Muscle of back (tissue), 11 donors: ENCODE results near the gene SULT4A1. TPM values are rescaled to one million over a fixed set of nuclear protein-coding genes. Genes with fewer than 3 reads are reported as not detected.

Experiments used
- DNase-seq, 3 donors: peaks; one replicate each; pipeline versions ENCODE4 v3.0.0 to v3.0.0-alpha.2; 2013
- polyA plus RNA-seq, 10 donors: library from polyadenylated mRNA; unstranded; fragments of 120-200 nt; gene quantifications; one replicate each; pipeline ENCODE4 v1.2.1, GENCODE V29; 2013; ENCODE audit not compliant: insufficient read length in 10 of 10

The SULT4A1 gene
- polyA plus RNA-seq, 10 donors = 1.0 to 3.4 (median 2.2) TPM

DNA sequence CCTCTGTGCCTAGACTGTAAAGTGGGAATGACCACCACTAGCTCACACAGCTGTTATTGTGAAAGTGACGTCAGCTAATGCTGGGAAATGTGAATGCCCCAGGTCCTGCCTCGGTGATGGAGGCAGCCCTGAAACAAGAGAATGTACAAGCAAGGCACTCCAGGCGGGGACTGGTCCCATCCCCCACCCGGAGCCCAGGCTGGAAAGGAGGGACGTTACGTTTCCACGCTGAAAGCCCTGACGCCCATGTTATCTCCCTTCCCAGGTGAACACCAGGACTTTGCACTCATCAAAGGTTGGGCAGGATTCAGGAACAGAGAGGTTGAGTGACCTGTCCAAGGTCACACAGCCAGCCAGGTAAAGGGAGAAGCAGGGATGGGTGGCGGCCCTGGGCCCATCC lies 784 bp downstream of the SULT4A1 start:
- DNase-seq = peak in 1 of 3 donors; percentile 35

DNA sequence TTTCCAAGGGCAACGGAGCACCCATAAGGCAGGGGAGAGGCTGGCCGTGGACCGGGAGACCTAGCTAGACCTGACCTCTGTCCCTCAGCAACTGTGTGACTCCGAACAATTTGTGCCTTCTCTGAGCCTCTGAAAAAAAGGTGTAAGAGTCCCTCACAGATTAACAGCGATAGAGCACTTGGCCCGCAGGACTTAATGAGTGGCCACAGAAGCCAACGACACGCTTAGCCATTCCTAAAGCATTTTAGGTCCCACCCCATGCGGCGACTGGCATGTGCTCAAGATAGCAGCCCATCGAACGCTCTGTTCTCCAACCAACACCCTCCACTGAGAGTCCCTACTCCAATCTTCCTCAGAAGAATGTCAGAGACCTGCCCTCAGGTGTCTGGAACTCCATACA lies 1.5 kb downstream of the SULT4A1 start:
- DNase-seq = no peak

DNA sequence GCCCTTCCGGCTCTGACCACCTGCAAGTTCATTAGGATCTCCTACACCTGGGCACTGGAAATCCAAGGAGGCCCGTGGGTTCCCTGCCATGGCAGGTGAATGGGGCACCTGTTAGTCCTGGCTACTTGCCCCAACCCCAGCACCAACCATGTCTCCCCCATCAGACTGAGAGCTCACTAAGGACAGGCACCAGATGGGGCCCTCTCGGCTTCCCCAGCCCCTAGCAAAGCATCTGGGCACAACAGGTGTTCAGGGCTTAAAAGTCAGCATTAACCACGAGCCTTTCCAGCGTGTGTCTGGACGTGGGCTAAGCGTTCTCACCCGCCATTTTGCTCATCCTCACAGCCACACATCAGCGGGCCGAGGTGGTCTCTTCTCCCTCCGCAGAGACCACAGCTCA lies 2.2 kb downstream of the SULT4A1 start:
- DNase-seq = no peak

DNA sequence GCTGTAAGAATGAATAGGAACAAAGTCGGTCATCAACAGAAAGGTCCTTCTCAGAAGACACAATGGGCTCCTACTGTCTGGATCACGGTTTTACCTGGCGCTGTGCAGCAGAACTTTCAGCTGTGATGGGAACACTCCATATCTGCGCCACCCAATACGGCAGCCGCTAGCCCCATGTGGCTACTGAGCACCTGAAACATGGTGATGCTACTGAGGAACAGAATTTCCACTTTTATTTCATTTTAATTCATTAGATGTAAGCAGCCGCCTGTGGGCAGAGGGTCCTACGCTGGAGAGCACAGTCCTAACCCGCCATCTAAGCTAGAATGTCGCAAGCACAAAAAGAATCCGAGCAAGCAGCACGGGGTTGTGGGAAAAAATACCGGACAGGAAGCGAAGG lies 2.7 kb downstream of the SULT4A1 start:
- DNase-seq = no peak

DNA sequence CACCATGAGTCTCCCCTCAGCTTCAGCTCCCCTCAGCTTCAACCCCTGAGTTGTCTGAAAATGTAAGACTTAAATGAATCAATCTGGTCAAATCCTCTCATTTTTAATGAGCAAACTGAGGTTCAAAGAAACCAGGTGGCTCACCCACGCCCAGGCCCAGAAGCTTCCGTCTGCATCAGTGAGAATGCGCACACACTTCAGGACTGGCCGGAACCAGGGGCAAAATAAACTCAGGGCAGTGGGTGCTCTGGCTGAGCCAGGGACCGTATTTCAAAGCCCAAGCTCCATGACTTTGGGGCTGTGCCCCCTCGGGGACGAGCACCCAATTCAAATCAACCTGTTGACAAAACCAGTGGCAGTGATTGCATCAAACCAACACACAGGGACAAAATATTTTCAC lies 3.1 kb downstream of the SULT4A1 start:
- no peak for DNase-seq

DNA sequence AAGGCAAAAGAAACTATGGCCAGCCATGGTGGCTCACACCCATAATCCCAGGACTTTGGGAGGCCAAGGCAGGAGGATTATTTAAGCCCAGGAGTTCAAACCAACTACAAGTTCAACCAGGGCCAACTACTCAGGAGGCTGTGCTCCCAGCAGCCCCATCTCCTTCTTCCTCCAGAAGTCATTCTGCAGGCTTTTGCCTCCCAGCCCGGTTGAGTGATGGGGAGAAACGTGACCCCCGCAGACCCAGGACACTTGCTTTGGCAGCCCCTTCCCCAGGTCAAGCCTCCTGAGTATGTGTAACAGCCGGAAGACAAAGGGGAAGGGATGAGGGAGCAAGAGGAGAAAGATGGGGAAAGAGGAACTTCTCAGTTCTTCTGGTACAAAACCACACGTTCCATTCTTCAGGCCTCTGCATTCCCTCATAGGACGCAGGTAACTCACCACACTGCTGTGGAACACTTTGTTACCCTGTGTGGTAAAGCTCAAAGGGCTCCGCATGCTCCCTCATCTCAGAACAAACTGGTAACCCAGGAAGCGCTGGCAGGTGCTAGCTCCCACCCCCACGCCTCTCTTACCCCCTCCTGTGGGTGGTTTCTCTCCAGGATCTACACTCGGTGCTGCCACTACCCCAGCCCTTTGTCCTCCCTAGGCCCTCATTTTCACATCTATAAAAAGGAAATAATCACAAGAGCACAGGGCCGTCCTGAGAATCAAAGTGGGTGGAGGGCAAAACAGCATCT lies 4.0 kb downstream of the SULT4A1 start:
- no peak for DNase-seq

DNA sequence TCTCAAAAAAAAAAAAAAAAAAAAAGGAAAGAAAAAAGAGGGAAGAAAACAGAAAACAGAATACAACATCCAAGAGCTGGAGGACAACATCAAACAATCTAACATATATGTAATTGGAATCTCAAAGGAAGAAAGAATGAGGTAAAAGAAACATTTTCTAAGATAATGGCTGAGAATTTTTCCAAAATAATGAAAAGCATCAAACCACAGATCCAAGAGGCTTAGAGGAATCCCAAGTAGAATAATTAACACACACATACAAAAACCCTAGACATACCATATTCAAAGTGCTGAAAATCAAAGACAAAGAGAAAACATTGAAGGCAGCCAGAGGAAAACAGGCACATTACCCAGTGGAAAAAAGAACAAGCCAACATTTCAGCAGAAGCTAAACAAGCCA lies 4.9 kb downstream of the SULT4A1 start:
- no peak for DNase-seq

DNA sequence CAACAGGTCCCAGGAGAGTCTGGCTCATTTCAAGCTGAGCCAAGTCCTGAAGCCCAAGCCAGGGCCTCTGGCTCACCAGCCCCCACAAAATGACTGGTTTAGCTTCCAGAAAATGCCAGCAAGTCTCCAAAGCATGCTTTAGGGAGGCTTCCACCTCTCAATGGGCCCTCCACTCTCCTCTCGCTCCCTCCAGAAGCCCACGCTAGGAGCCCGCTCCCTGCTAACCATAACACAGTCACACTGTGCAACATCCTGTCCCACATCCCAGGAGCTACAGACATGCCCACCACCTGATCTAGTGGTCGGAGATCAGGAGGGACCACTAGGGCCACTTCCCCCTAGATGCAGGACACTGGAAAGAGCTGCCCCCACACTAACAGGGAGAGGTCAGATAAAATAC lies 6.9 kb downstream of the SULT4A1 start:
- DNase-seq = no peak

DNA sequence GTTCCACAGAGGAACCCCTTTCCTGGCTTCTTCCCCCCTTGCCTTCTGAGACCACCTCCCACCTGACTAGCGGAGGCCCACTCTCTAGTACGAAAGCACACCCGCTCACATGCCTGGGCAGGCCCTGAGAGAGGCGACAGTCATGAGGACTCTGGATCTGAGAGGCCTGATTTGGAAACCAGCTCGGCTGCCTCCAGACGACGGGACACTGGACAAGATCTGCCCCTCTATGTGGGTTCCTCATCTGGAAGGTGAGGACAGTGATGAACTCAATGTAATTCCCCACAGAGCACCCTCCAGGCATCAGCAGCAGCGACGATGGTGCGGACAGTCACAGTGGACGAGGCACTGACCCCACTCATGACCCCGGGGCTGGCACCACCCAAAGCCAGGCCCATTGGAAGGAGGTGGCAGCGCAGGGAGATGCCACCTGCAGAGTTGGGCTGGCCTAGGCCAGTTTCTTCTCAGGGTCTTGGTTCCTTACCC lies 7.5 kb downstream of the SULT4A1 start:
- DNase-seq = no peak

DNA sequence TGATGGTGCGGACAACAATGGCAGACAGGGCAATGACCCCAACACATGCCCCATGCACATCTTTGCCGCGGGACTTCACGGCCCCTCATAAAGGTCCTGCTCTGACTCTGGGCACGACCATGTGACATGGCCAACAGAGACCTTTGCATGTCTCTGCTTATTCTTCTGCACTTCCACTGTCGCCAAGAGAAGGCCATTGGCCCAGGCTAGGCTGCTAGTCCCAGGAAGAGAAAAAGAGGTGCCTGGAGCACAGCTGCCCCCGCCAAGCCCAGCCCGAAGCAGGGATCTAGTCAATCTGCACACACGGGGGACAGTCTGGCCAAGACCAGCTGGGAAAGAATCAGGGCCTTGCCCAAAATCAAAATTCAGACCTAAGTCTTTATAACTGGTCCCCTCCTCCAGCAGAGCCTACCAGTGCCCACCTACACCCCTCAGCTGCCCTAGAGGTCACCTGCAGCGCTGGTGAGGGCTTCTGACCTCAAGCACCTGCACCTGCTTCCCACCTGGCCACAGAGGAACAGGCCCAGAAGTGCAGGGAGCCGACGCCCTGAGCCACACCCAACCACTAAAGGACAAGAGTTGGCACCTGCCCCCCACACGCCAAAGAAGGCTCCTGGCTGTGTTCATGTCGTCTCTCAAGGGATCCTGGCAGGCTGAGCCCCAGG lies 8.1 kb downstream of the SULT4A1 start:
- no peak for DNase-seq

DNA sequence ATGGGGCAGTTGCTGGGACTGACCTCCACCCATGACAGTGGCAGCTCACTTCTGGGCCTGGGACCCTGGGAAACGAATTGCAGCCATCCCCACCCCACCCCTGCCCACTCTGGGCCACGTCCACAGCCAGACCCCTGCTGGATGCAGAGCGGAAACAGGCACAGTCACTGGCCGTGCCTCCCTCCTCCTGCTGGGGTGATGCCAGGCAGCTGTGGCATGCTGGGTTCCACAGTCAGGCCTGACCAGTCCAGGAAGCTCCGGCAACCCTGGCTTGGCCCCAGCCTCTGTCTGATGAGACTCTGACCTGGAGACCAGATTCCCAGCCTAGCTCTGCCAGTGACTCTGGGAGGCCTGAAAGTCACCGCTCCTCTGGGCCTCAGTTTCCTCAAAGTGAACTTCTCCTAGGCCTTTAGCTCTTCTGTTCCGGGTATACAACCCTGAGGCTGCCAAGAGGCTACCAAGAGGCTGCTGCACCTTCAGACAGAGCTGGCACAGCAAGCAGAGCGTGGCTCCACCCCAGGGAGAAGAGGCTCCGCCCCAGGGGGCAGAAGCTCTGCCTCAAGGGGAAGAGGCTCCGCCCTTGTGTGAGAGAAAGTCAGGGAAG lies 8.9 kb downstream of the SULT4A1 start:
- peak in 1 of 3 donors; percentile 44 for DNase-seq

DNA sequence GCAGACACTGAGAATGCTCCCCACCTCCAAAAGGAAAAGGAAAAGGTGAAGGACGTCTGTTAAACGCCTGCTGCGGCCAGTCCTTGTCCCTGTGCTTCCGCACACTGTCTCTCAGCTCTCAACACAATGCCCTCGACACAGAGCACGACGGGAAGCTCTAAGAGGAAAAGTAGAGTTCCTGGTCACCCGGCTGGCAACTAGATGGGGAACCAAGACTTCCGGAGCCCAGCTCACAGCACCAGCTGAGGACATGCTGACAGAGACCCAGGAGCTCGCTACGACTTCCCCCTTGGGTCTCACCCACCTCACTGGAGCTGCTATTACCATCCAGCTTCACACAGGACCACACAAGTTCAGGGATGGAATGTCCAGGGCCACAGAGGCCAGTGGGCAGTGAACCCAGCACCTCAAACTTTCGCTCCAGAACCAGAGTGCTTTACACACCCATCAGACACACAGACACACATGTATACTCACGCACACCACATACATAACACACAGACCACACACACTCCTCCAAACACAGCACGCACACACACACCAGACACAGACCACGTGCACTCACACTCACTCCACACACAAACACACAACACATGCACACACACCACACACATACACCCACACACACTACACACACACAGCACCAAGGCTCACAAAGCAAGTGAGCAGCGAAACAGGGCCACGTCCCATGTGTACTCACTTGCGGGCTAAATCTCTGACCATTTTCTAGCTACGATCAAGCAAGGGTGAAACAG lies 9.6 kb downstream of the SULT4A1 start:
- no peak for DNase-seq

DNA sequence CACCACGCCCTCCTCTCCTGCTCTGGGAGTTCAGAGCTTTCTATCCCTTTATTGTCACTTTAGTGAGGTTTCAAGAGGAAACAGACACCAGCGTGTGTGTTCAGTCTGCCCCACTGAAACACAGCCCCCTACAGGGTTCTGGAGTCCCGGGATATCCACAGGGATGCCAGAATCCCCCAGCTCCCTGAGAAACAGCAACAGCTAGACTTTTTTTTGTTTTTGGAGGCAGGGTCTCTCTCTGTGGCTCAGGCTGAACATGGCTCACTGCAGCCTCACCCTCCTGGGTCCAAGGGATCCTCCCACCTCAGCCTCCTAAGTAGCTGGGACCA lies 10.4 kb downstream of the SULT4A1 start:
- DNase-seq = no peak

DNA sequence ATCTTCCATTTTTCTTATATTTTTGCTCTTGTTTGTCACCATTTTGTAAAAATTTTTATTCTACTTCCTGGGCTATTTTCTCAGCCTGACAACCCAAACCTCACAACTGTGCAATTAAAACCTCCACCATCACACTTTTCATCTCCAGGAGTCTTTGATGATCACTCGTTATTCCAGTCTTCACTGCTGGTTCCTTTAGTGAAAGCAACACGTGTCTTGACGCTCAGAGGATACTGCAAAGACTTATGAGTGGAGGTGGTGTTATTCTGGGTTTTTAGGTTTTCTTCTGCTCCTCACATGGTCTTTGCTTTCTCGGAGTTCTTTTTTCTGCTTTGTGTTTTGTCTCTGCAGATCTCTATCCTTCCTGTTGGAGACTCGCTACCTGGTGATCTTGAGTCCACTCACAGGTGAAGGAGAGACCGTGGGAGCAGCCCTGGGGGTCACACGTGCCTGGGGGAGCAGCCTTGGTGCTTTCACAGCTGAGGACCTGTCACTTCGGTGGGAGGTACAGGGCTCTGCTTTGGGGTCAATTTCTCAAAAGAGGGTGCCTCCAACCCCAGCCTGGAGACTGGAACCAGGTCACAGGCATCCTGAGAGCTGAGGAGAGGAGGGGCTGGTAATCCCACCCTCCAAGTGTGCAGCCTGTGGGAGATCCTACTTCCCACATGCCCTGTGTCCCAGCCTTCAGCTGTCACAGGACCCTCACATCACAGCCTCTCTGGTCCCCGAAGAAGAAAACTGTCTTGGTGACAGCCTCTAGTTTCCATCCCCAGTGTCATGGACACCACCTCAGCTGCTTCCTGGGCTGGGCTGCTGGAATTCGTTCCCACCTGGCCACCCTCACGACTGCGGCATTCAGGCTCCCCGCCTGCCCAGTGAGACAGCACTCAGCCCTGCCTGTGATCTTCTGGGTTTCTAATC lies 11.0 kb downstream of the SULT4A1 start:
- DNase-seq = no peak

DNA sequence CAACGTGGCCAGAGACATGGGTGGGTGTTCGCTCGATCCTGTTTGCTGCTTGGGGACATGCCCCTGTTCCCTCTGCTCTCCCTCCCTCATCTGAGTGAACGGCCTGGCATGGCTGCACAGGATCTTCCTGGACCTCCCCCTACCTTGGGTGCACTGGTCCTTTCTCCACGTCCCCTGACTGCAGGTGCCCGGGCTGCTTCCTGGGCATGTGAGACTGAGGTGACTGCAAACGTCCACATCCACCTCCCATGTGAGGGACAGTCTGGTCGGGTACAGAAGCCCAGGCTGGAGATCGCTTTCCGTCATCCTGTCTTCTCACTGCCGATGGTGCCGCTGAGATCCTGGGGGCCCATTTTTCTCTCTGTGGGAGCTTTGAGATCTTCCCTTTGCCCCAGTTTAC lies 11.8 kb downstream of the SULT4A1 start:
- no peak for DNase-seq

DNA sequence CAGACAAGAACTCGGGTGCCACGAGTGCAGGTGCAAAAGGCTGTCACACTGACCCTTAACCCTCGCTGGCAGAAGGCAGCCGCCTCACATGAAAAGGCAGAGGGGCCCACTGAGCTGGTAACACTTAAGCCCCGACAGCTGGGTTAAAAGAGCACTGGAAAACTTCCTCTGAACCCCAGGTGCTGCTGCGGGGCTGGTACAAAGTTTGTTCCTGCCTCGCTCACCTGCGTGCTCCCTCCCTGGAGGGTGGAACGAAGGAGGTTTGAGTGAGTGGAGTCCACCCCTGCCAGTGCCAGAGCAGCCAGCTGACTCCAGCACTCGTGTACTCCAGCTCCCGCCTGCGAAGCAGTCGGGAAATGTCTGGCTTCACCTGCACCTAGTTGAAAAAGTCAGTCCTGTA lies 12.6 kb downstream of the SULT4A1 start:
- no peak for DNase-seq

DNA sequence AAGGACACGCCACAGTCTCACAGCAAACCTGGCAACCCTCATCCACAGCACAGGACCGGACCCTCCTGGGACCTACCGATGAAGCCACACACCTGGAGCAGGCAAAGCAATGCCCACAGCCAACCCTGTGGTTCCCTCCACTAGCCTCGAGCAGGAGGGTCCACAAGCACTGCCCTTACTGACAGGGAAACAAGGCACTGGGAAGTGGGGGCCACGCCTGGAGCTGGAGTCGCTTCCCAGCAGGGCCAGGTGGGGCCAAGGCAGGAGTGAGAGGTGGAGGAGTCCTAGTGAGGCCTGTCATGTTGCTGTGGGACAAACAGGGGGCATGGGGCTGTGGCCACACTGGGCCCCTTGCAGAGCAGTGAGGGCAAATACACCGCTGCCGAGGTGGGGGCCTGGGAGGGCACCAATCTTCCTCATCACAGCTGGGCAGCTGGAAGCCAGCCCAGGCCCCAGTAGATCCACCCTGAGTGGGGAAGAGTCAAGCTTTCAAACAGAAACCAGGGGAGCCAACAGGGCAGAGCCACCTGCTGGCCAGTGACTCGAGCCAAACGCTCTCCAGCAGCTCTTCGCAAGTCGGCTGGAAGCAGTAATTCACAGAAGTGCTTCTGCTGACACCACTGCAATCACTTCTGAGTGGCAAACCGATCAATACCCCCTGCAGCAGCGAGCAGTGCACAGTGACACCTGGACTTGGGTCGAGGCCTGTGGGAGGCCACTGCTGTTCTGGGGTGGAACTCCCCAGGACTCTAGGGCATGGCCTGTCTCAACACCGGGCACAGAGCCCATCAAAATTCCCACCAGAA lies 13.7 kb downstream of the SULT4A1 start:
- peak in 1 of 3 donors; percentile 57 for DNase-seq

DNA sequence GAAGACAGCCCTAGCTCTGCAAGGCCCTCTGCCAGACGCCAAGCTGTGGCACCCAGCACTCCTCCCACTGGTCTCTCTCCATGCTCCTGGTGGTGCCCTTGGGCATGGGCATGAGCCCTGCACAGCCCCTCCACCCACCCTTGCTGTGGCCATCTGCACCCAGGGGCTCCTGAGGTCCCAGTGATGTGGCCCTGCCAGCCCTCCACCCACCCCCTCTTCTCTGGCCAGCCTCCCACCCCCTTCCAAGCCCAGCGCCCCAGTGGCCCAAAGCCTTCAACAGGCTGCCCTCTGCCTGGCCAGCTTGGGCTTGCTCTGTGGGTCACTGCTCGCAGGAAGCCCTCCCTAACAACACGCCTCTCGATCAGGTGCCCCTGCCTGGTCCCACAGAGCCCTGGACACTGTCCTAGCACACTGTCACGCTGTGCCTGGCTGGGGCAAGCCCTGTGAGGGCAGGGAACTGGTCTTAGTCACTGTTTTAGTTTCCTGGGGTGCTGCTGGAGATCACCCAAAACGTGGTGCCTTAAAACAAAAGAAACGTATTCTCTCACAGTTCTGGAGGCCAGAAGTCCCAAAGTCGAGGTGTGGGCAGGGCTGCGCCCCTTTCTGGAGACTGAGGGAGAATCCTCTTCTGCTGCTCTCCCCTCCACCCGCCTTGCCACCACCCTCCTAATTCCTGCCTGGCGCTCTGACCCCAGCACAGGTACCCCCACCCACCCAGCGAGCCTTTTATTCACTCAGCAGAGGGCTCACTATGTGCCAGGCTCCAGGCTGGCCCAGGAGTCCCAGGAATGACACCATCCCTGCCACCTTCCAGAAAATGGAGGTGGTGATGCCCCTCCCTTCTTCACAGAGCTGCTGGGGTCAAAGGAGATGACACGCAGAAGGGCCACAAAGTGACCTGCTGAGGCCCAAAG lies 14.7 kb downstream of the SULT4A1 start:
- no peak for DNase-seq

DNA sequence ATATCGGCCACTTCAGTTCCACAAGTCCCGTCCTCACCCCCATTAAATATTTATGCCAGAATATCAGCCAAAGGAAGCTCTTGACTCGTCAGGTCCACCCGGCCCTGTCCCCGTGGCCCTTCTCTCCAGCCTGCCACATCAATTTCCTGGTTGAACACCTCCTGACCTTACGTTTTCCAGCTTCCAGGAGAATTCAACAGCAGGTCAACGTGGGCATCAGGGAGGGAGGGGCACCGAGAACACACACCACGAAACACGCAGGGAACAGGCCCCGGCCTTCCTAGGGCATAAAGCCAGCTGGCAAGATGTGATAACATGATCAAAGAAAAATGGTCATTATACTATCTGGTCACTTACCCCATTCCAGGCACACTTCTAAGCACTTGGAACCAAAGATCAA lies 15.3 kb downstream of the SULT4A1 start:
- no peak for DNase-seq
